Vagina (tissue), 2 donors: ENCODE results near the gene RPAP2.

Source experiments
- CTCF ChIP-seq, 3 experiments: fragments of 450-650 bp in 2 of 3; fragments of 200-600 bp in 1 of 3; sonication (generic) in 1 of 3; IDR thresholded peaks; one replicate each; pipeline ENCODE4 v1.5.1; 2017 to 2019; ENCODE audit warnings: antibody characterized with exemption in 3 of 3, mild to moderate bottlenecking in 2 of 3, moderate library complexity in 2 of 3
- POLR2A ChIP-seq, 2 donors: fragments of 450-650 bp; IDR thresholded peaks; one replicate each; pipeline ENCODE4 v1.6.1; 2017; ENCODE audit warnings: antibody characterized with exemption in 2 of 2, mild to moderate bottlenecking in 2 of 2, moderate library complexity in 2 of 2
- POLR2AphosphoS5 ChIP-seq, 2 donors: sonication (generic); formaldehyde crosslinking; IDR thresholded peaks; one replicate each; pipeline ENCODE4 v1.9.0; 2017; ENCODE audit warnings: antibody characterized with exemption in 2 of 2, mild to moderate bottlenecking in 2 of 2, low read depth in 1 of 2; ENCODE audit not compliant: insufficient read depth in 1 of 2

GRCh38 chr1:92445865-92446264 is 147.0 kb downstream of the RPAP2 start:
- no peak for TF ChIP-seq CTCF (IDR thresholded peaks at IDR 0.05)
- no peak for TF ChIP-seq POLR2A (IDR thresholded peaks at IDR 0.05)
- no peak for TF ChIP-seq POLR2AphosphoS5 (IDR thresholded peaks at IDR 0.05; ENCODE audit: insufficient read depth in 1 of 2, low read depth in 1 of 2)
